Measurements from ENCODE around the gene SAE1. TPM values are rescaled to one million over a fixed set of nuclear protein-coding genes. Genes with fewer than 3 reads are reported as not detected.
A peak's percentile ranks its signal among the peaks of the same experiment; 100 is the strongest.

Gene SAE1
- total and polyA plus RNA-seq, 10 of the 15 experiments (the other 5 are each of a cell fraction or from before 2014, with no cell fraction given) = 62.0 to 246 (median 148) TPM

DNA sequence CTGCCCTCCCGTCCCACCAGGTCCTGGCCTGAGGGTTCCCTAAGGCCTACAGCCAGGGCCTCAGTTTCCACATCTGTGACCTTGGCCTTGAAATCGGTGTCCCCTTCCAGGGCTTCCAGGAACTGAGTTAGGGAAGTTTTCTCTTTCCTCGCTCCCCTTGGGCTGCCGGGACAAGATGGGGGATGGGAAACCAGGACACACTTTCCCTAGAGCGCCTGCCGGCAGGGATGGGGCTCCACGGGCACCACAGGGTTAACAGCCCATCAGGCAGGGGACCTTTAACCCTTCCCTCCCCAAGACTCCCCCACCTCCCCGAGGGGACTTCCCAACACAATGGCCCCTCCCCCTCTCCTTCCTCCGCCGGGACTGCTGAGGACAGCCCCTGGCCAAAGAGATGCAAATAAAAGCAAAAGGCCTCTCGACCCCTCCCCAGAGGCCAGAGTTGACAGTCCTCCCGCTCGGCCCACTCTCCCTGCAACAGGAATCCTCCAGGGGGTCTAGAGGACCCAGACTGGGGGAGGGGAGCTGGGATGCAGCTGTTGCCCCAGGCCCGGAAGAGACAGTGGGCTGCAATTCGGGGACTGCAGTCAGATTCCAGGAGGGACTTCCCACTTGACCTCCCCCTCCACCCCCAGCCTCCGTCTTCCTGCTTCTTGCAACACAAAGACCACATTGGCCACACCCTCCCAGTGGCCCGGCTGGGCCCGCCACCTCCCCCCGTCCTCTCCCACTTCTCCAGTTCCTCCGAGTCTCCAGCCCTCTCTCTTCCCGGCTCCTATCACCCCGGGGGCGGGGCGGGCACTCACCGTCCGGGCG is 96.9 kb downstream of the SAE1 start (continued):
- TF ChIP-seq IKZF1 (conservative IDR thresholded peaks at IDR 0.05) (peak; percentile 94), IKZF2 (IDR thresholded peaks at IDR 0.05) (peak; percentile 87 to 89), SMARCA5 (IDR thresholded peaks at IDR 0.05) (peak; percentile 94), SUZ12 (IDR thresholded peaks at IDR 0.05; ENCODE audit: unreplicated experiment) (no peak), MYB (IDR thresholded peaks at IDR 0.05; ENCODE audit: borderline replicate concordance, low read depth, low read length) (no peak), CREB1 (IDR thresholded peaks at IDR 0.05; ENCODE audit: low read depth) (peak; percentile 25; the same call in 1 of the 2 replicates), NRF1 (conservative IDR thresholded peaks at IDR 0.05; ENCODE audit: low read depth, low read length) (no peak), JUND (IDR thresholded peaks at IDR 0.05; ENCODE audit: low read depth, low read length) (no peak), RAD21 (IDR thresholded peaks at IDR 0.05; ENCODE audit: insufficient read depth, low read depth, low read length) (no peak), SMAD1 (IDR thresholded peaks at IDR 0.05; ENCODE audit: low read depth, partially characterized antibody) (no peak), CHD1 (IDR thresholded peaks at IDR 0.05; ENCODE audit: low read depth, low read length) (0 out of 2 replicates have a peak, but pooled peaks have one; percentile 61), HDAC2 (IDR thresholded peaks at IDR 0.05) (no peak), NR2F1 (conservative IDR thresholded peaks at IDR 0.05) (peak; percentile 98), ZNF207 (IDR thresholded peaks at IDR 0.05; ENCODE audit: borderline replicate concordance) (no peak), EP300 (IDR thresholded peaks at IDR 0.05; ENCODE audit: borderline replicate concordance in 1 of 2, control insufficient read depth in 1 of 2, low read depth in 2 of 2, low read length in 2 of 2) (peak; percentile 28 to 42; a peak in 1 of 4 replicates), MYC (IDR thresholded peaks at IDR 0.05; ENCODE audit: insufficient read depth, insufficient read length, insufficient replicate concordance, low read length, severe bottlenecking) (no peak), MEF2B (IDR thresholded peaks at IDR 0.05; ENCODE audit: partially characterized antibody, poor library complexity, severe bottlenecking) (peak; percentile 68)
- TF ChIP-seq, protein P1, sequence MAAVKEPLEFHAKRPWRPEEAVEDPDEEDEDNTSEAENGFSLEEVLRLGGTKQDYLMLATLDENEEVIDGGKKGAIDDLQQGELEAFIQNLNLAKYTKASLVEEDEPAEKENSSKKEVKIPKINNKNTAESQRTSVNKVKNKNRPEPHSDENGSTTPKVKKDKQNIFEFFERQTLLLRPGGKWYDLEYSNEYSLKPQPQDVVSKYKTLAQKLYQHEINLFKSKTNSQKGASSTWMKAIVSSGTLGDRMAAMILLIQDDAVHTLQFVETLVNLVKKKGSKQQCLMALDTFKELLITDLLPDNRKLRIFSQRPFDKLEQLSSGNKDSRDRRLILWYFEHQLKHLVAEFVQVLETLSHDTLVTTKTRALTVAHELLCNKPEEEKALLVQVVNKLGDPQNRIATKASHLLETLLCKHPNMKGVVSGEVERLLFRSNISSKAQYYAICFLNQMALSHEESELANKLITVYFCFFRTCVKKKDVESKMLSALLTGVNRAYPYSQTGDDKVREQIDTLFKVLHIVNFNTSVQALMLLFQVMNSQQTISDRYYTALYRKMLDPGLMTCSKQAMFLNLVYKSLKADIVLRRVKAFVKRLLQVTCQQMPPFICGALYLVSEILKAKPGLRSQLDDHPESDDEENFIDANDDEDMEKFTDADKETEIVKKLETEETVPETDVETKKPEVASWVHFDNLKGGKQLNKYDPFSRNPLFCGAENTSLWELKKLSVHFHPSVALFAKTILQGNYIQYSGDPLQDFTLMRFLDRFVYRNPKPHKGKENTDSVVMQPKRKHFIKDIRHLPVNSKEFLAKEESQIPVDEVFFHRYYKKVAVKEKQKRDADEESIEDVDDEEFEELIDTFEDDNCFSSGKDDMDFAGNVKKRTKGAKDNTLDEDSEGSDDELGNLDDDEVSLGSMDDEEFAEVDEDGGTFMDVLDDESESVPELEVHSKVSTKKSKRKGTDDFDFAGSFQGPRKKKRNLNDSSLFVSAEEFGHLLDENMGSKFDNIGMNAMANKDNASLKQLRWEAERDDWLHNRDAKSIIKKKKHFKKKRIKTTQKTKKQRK (IDR thresholded peaks at IDR 0.05; ENCODE audit: low read depth, low read length) = no peak
- TF ChIP-seq, protein P2, sequence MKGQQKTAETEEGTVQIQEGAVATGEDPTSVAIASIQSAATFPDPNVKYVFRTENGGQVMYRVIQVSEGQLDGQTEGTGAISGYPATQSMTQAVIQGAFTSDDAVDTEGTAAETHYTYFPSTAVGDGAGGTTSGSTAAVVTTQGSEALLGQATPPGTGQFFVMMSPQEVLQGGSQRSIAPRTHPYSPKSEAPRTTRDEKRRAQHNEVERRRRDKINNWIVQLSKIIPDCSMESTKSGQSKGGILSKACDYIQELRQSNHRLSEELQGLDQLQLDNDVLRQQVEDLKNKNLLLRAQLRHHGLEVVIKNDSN (IDR thresholded peaks at IDR 0.05; ENCODE audit: borderline replicate concordance, extremely low read length, insufficient read depth, low read depth, low read length) = no peak
- TF ChIP-seq, protein P3, sequence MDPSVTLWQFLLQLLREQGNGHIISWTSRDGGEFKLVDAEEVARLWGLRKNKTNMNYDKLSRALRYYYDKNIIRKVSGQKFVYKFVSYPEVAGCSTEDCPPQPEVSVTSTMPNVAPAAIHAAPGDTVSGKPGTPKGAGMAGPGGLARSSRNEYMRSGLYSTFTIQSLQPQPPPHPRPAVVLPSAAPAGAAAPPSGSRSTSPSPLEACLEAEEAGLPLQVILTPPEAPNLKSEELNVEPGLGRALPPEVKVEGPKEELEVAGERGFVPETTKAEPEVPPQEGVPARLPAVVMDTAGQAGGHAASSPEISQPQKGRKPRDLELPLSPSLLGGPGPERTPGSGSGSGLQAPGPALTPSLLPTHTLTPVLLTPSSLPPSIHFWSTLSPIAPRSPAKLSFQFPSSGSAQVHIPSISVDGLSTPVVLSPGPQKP (IDR thresholded peaks at IDR 0.05; ENCODE audit: low read depth, low read length) = no peak
- TF ChIP-seq, protein P4, sequence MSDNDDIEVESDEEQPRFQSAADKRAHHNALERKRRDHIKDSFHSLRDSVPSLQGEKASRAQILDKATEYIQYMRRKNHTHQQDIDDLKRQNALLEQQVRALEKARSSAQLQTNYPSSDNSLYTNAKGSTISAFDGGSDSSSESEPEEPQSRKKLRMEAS (IDR thresholded peaks at IDR 0.05; ENCODE audit: low read depth, low read length) = no peak
- TF ChIP-seq, protein P5, sequence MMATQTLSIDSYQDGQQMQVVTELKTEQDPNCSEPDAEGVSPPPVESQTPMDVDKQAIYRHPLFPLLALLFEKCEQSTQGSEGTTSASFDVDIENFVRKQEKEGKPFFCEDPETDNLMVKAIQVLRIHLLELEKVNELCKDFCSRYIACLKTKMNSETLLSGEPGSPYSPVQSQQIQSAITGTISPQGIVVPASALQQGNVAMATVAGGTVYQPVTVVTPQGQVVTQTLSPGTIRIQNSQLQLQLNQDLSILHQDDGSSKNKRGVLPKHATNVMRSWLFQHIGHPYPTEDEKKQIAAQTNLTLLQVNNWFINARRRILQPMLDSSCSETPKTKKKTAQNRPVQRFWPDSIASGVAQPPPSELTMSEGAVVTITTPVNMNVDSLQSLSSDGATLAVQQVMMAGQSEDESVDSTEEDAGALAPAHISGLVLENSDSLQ (IDR thresholded peaks at IDR 0.05) = no peak; the same call in 1 of the 2 replicates

All from GM12878 (cell line).